Stimulated activated CD4-positive, alpha-beta T cell treated with anti-CD3 and anti-CD28 coated beads, Interleukin-1b, Interleukin-23, amount 100 ng/mL, for 48 hours (primary cell): ENCODE results near the gene IFIT1.
"Not testable (repeated sequence)": the region's sequence is repeated elsewhere in the genome, so short reads cannot be mapped to it uniquely, and the experiment has no call there.

Experiments used
- DNase-seq: peaks from one replicate; pipeline ENCODE4 v3.0.0-alpha.2; 2020

IFIT1 gene

DNA sequence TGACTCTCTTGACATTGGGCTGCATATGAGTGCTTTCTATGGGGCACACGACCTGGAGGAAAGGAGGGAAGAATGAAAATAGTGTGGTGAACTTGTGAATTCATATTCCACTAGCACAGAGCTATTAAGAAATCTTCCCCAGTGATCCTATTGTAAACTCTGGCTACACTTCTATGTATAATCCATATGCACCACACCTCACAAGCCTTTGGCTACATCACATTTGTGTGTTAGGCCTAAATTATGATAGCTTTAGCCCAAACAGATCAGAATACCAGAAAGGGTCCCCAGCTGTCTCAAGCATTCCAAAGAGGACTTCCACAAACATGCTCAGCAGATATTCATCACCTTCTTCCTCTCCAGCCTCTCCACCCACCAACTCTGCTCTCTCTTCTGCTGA lies 24.3 kb upstream of the IFIT1 start:
- no peak for DNase-seq

DNA sequence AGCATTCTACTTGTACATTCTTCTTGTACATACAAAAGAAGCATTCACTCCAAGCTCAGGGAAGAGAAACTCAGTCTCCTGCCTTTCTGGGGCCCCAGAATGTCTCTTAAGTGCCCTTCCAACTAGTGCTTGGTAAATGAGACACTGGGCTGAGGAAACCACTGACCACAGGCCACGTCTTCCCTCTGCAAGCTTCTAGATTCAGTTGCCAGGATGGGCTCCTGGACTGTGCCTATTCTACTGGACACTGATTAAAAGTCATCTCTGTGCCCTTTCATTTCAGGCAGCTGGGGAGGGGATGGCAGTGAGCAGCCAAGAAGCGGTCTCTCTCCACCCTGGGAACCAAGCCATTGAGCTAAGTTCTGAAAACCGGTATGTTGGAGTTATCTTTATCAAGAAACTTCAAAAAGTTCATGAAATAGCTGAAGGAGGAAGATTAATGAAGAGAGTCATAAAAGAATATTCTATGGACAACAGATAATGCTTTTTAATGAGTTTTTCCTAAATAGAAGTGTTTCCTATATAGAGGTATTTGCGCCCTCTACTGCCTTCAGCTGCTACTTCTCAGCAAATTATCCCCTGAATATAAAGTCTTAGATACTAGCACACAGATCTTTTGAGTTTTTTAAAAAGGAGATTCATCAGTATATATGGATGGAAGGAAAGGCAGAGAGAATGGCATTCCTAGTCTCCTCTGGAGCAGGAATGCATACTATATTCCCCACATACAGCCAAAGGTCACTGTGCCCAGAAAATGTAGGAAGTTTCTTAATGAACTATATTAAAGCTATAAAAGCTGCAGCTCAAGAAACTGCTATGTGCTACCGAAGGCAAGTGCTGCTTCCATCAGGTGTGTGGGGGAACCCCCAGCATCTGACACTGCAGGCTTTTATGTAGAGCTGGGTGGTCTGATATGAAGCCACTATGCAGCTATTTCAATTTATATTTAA lies 23.0 kb upstream of the IFIT1 start:
- DNase-seq: no peak

DNA sequence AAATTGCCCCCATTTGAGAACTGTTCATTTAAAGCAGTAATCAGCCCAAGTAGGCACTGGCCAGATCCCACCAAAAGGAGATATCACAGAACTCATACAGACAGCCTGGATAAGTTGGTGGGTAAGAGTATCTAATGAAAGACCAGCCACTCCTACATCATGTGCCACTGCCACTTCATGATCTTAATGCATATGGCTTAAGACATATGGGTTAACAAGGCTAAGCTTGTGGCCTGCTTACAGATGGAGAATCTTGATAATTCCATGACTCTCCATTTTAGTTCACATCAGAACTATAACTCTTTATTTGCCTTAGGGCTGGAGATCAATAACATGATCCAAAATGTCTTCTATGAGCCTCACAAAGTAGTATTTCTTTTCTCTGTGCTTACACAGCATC lies 21.3 kb upstream of the IFIT1 start:
- DNase-seq: no peak

DNA sequence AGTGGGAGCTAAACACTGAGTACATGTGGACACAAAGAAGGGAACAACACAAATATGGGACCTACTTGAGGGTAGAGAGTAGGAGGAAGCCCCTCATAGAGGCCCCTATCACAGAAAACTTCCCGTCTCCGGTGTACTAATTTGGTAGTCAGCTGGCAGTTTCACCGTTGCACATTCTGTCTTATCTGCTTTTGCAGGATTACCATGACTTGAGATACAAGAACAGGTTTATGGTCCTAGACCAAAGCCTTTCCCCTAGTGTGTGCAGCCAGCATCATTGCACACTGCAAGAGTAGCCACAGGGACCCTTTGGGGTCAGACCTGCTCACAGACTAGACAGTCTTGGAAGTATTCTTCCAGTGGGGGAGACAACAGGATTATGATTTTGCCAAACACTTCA lies 20.4 kb upstream of the IFIT1 start:
- no peak for DNase-seq

DNA sequence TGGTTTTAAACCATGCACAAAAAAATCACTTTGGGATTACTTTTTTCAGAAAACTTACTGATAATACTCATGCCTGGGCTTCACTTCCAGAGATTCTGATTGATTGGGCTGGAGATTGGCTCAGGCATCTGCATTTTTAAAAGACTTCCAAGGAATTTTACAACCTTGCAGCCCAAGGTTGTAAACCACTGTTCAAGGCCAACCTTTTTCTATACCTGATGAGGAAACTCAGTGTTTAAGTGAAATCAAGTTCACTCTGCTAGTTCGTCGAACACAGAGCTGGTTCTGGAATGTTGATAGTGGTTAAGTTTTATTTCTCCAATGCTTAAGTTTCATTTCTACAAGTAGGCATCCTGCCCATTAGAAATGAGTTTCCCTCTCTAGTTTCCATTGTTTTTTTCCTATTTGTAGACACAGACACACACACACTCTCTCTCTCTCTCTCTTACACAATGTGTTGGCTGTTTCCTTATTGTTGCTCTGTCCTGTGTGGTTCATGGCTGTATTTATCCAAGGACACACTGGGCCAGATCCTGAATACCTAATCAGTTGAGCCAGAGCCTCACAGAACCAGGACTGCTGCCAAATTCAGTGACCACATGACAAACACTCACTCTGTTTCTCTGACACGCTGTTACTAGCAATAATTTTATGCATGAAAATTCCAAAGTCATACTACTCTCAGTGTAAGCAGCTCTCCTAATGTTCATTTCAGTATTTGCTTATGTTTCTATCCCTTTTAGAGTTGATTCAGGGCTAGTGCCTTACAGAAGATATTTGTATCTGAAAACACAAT lies 18.3 kb upstream of the IFIT1 start:
- DNase-seq: no peak

DNA sequence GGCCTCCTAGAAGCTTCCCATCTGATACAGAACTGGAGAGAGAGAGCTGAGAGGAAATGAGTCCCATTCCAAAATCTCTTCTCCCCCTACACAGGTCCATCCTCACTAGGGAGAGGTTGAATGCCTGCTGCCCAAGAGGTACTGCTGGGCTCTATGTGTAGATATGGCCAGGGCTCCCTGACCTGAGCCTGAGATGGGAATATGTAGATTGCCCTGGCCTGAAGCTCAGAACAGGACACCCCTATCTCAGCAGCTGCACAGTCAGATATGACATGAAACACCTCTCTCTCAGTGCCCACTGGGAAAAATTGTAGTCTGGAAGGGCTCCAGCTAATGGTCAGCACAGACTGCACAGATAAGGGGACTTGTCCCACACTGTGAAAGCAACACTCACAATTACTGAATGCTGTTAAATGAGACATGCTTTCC lies 17.7 kb upstream of the IFIT1 start:
- DNase-seq: no peak

DNA sequence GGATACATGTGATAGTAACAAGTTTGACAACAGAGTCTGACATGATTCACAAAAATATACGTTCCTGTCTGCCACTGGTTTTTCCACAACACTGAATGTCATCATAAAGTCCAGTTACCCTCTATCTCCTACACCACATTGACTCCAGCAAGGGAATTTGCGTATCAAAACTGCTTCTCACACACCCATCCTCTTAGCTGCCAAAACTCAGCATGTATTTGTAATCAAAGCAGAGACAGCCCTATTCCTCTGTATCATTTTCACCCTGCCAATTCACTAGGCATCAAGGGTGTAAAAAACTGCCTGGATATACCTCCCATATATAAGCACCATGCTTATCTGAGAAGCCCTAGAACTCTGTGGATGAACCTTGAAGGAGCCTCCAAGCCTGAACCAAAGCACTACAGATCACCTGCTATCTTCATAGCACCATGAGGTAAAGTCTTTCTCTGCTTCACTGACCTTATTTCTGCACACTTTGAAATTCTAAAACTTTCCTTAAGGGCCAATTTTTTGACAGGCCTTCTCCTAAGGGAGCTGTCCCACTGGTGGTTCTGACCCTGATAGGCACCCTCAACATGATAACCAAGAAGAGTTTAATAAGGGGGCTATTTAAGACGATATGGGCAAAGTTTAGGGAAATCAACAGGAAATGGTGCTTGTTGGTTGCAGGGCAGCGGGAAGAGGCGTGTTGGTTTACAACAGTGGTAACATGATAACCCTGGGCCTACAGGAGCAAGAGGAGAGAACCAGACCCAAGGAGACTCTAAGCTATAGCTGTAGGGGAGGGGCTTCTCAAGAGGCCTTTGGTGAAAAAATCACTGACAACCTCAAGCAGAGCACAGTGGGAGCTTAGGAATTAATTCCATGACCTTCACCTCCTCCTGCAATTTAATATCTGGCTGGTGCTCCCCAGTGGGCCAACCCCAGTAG lies 14.5 kb upstream of the IFIT1 start, which contains the start of gene IFIT1B:
TSS of gene IFIT1B (plus strand) at position 352 of the 933 bp plus-strand sequence. CDS start at position 432, 80 bp downstream.
- DNase-seq: no peak

DNA sequence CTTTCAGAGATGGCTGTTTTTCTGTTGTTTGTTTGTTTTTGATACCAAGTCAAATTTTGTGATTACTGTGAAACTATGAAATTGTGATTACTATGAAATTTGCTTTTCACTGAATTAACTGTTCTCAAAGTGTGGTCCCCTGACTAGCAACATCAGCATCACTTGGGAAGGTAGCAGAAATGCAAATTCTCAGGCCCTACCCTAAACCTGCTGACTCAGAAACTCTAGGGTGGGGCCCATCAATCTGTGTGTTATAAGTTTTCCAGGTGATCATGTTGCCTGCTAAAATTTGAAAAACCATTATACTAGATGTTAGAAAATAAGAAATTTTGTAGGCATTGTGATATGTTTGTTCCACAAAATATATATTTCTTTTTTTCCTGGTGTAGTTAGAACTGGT lies 13.3 kb upstream of the IFIT1 start:
- no peak for DNase-seq

DNA sequence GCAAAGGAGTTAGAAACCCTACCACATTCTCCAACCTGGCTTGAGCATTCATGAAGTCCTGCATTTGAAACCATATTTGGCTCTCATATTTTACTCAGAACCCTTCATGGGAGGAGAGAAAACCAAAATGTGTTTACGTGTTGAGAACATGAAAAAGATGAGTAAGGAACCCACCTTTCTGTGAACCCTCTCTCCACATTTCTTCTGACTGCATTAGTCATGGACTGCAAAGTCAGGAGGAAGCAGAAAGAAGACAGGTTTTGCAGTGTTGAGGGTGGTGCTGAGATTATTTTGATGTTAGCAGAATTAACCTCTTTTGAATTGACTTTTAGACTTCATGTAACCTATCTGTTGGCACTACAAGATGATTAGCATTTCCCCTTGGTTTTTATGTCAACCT lies 9.7 kb upstream of the IFIT1 start:
- DNase-seq: no peak

DNA sequence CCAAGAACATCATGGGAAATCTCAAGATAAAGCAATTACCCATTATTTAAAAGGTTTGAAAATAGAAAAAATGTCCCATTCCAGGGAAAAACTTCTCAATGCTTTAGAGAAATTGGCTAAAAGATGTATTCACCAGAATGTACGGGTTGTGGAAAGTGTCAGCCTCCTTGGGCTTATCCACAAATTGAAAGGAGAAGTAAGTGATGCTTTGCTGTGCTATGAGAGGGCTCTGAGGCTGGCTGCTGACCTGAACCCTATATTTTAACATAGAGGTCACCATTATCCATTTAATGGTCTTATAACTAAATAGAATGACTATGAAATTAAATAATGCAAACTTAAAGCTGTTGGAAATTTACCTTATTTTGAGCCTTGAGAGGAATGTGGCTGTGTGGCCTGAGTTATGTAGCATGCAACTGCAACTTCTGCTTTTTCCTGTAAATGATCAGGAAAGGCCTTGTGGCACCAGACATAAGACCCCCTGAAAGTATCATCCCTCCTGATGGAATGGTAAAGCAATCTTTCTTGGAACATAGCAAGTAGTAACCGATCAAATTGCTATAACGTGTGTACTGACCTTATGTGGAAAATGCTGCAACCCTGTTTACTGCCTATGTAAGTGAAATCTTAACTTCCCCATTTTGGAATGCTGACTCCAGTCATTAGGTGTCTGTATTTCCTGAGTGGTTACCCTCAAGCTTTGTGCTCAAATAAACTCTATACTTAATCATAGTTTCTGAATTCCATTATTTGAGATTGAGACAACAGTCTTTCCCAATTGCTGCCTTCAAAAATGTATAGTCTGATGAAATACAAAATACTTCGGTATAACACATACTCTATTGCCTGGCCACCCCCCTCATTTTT lies 7.7 kb upstream of the IFIT1 start:
- no peak for DNase-seq

DNA sequence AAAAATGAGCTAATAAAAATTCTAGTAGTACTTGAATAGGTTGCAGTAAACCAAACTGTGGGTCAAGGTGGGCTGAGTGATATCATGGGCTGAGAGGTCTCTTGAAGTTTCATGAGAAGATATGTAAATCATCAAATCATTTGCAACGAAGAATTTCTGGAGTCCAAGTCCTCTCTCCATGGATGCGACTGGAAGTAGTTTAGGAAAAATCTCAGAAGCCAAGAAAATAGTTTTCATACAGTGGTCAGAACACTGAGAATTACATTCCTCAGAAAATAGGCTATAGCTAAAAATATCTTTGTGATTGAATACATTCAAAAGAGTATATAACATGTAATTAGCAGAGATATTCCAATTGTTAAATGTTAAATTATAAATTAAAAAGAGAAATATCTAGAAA lies 3.6 kb upstream of the IFIT1 start:
- DNase-seq: no peak

DNA sequence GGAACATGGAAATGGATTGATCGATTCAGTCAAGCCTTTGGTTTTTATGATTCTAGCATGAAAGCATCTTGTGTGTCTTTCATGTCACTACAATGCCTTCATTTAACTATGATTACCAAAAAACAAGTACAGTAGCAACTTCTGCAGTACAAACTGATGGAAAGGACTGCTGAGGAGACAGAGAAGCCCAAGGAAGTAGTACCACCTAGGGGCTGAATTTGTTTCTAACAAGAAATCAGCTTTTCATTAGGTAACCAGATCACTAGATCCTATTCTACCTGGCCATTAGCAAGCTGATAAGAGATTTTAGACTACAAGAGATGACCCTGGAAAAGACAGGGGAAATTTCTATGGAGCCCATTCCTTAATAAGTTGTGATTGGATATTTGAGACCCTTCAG lies 3.2 kb upstream of the IFIT1 start:
- no peak for DNase-seq

DNA sequence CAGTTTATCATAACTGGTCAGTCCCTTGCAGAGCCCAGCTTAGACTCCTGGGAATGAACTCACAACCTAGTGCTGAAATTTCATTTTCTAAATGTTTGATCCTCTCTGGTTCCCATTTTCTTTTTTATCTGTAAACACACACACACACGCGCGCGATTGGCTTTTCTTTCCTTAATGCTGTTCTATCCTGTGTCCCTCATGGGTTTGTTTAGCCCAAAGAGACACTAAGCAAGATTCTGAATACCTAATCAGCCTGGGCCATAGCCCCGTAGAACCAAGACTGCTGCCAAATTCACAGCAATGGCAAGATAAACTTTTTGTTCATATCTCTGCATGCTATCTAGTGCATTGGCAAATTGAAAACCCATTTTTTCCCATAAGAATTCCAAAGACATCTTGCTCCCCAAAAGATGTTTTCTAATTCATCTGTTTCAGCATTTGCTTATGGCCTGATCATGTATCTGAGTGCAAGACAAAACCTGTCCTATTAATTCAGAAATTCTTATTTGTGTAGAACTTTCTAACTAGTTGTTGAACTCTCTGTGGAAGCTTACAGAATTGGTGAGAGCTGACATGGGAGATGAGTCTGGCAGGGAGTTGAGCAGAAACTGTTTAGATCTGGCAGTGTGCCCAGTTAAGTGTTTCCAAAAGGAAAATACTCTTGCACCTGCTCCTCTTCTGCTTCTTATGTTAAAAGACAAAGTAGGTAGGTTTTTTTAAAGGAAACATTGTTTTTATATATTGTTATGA lies 1.8 kb upstream of the IFIT1 start:
- DNase-seq: no peak

DNA sequence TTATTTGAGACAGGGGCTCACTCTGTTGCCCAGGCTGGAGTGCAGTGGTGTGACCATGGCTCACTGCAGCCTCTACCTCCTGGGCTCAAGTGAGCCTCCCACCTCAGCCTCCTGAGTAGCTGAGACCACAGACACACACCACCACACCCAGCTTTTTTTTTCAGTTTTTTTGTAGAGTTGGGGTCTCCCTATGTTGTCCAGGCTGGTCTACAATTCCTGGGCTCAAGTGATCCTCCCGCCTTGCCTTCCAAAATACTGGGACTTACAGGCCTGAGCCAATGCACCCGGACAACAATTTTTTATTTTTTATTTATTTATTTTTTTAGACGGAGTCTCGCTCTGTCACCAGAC lies 1.2 kb upstream of the IFIT1 start:
- DNase-seq: not testable (repeated sequence)

DNA sequence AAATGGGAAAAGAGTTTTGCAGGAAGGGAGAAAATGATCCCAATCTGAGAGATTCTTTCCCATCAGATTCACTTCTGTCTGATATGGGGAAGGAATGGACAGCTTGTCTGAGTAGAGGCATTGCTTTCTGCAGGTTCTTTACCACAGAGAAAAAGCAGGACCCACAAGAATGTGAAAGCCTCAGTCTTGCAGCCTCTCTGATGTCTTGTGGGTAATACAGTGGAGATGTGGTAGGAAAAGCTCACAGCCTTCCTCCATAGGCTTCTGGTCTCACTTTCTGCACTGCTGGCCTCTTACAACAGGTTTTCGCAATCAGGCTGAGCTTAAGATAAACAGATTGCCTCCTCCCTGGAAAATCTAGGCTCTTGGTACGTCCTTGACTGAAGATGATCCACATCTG lies 551 bp downstream of the IFIT1 start:
- no peak for DNase-seq

DNA sequence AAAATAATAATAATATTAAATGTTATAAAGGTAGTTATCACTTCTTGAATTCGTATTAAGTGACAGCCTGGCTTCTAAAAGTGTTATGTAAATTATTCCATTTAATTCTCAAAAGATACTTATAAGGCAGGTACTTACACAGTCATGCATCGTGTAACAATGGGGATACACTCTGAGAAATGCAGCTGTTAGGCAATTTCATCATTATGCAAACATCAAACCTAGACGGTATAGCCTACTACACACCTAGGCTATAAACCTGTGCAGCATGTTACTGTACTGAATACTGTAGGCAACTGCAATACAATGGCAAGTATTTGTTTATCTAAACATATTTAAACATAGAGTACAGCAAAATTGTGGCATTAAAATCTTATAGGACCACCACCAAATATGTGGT lies 1.5 kb downstream of the IFIT1 start:
- DNase-seq: no peak

DNA sequence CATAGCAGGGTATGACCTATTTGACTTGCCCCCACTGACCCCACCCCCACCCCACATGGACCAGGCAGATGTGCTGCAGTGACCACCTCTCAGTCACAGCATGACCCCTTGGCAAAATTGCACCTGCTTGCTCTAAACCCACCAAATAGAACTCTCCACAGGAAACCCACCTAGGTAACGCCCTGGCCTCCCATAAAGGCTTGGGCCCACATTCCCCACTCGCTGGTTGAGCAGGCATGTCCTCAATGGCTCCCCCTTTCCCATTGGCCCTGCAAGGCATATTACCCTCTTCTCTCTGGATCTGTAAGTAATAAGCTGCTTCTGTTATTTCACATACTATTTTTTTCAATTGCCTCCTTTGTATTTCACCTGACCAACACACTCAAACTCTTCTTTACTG lies 2.7 kb downstream of the IFIT1 start:
- DNase-seq: no peak

DNA sequence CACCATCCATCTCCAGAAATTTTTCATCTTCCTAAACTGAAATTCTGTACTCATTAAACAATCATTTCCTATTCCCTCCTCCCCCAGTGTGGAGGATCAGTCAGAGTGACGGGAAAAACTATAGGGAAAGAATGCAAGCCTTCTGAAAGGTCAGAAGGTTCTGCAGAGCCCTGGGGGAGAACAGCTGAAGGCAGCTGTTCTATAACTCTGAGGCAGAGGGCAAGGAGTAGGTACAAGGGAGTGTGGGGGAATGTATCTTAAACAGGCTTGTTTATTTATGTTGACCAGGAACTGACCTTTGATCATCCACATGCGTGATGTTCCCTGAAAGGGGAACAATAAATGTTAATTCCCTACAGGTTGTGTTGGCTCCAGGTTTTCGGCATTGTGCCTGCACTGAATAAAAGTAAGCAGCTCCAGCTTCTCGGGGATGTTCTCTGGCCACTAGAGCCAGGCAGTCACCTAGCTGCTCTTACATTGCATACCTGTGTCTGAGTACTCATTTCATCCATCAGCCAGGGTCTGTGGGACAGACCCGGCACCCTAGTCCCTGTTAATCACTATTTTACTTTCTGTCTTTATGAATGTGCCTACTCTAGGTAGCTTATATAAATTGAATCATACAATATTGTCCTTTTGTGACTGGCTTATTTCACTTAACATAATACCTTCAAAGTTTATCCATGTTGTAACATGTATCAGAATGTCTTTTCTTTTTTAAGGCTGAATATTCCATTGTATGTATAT lies 5.8 kb downstream of the IFIT1 start:
- no peak for DNase-seq

DNA sequence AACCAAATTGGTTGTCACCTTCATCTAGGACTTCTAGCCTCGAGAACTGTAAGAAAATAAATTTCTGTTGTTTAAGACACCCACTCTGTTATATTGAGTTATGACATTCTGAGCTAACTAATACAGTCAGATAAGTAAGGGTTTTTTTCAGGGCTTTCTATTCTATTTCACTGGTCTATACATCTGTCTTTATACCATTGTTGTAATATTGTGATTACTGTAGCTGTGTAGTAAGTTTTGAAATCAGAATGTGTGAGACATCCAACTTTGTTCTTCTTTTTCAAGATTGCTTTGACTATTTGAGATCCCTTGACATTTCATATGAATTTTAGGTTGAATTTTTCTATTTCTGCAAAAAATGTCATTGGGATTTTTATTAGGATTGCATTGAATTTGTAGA lies 7.5 kb downstream of the IFIT1 start:
- no peak for DNase-seq

DNA sequence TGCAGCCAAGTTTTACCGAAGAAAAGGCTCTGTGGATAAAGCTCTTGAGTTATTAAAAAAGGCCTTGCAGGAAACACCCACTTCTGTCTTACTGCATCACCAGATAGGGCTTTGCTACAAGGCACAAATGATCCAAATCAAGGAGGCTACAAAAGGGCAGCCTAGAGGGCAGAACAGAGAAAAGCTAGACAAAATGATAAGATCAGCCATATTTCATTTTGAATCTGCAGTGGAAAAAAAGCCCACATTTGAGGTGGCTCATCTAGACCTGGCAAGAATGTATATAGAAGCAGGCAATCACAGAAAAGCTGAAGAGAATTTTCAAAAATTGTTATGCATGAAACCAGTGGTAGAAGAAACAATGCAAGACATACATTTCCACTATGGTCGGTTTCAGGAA lies 10.6 kb downstream of the IFIT1 start:
- no peak for DNase-seq
